Activated naive CD8-positive, alpha-beta T cell treated with anti-CD3 and anti-CD28 coated beads for 36 hours (primary cell): ENCODE results near the gene SLC9A8. TPM values are rescaled to one million over a fixed set of nuclear protein-coding genes. Genes with fewer than 3 reads are reported as not detected.
A peak's percentile ranks its signal among the peaks of the same experiment; 100 is the strongest.

Source experiments
- DNase-seq: peaks from one replicate; pipeline ENCODE4 v3.0.0; 2021
- H3K27ac Mint-ChIP-seq: one replicate; pipeline ENCODE4 v1.8.0; 2022; ENCODE audit warnings: mild to moderate bottlenecking, moderate library complexity, mixed read lengths
- H3K27me3 Mint-ChIP-seq: one replicate; pipeline ENCODE4 v1.8.0; 2022; ENCODE audit warnings: mild to moderate bottlenecking, mixed read lengths
- H3K36me3 Mint-ChIP-seq: one replicate; pipeline ENCODE4 v1.8.0; 2021; ENCODE audit warnings: mild to moderate bottlenecking, mixed read lengths
- H3K4me1 Mint-ChIP-seq: one replicate; pipeline ENCODE4 v1.8.0; 2021; ENCODE audit warnings: mixed read lengths
- H3K4me3 Mint-ChIP-seq: one replicate; pipeline ENCODE4 v1.8.0; 2022; ENCODE audit warnings: mild to moderate bottlenecking, moderate library complexity, mixed read lengths
- H3K9me3 Mint-ChIP-seq: one replicate; pipeline ENCODE4 v1.8.0; 2022; ENCODE audit warnings: mixed read lengths
- total RNA-seq, 2 experiments: library from RNA; stranded (reverse); gene quantifications; one replicate each; pipeline ENCODE4 v1.2.3, GENCODE V29; 2021

The SLC9A8 gene
- total RNA-seq, 2 experiments from 2014 or later: 9.9 to 10.9 TPM

- peaks cover 3% of the 10 kb centered on the region for H3K36me3 Mint-ChIP-seq
- no peaks in the 10 kb centered on the region for H3K27me3 Mint-ChIP-seq
- DNase-seq: no peak
- H3K4me3 Mint-ChIP-seq: no peak overlapping the region
- H3K4me1 Mint-ChIP-seq: peaks cover 3% of the 10 kb centered on the region
- H3K9me3 Mint-ChIP-seq: no peaks in the 10 kb centered on the region
- H3K27ac Mint-ChIP-seq: no peak overlapping the region
Observed at GRCh38 chr20:49865559-49865958, 52.9 kb downstream of the SLC9A8 start.

- Mint-ChIP-seq H3K36me3 (peaks cover 3% of the 10 kb centered on the region), H3K27ac (no peak overlapping the region), H3K27me3 (no peaks in the 10 kb centered on the region), H3K9me3 (no peaks in the 10 kb centered on the region), H3K4me1 (peaks cover 3% of the 10 kb centered on the region), H3K4me3 (no peak overlapping the region)
- DNase-seq: no peak
Observed at GRCh38 chr20:49866051-49866450, 53.4 kb downstream of the SLC9A8 start.

GRCh38 chr20:49867453-49868215, 55.0 kb downstream of the SLC9A8 start:
- Mint-ChIP-seq H3K36me3 (peaks cover 2% of the 10 kb centered on the region), H3K27ac (no peak overlapping the region), H3K4me1 (peaks cover 3% of the 10 kb centered on the region), H3K4me3 (no peak overlapping the region), H3K27me3 (no peaks in the 10 kb centered on the region), H3K9me3 (no peaks in the 10 kb centered on the region)
- no peak for DNase-seq

- Mint-ChIP-seq H3K27me3 (no peaks in the 10 kb centered on the region), H3K4me3 (no peak overlapping the region), H3K36me3 (peaks cover 2% of the 10 kb centered on the region), H3K27ac (no peak overlapping the region), H3K9me3 (no peaks in the 10 kb centered on the region), H3K4me1 (peaks cover 3% of the 10 kb centered on the region)
- no peak for DNase-seq
Observed at GRCh38 chr20:49868538-49868937, 55.9 kb downstream of the SLC9A8 start.

GRCh38 chr20:49868964-49869363, 56.3 kb downstream of the SLC9A8 start:
- H3K36me3 Mint-ChIP-seq: peaks cover 2% of the 10 kb centered on the region
- no peak overlapping the region for H3K4me3 Mint-ChIP-seq
- H3K27ac Mint-ChIP-seq: no peak overlapping the region
- H3K27me3 Mint-ChIP-seq: no peaks in the 10 kb centered on the region
- no peak for DNase-seq
- H3K4me1 Mint-ChIP-seq: peaks cover 3% of the 10 kb centered on the region
- no peaks in the 10 kb centered on the region for H3K9me3 Mint-ChIP-seq

GRCh38 chr20:49870261-49870660, 57.6 kb downstream of the SLC9A8 start:
- Mint-ChIP-seq H3K4me3 (no peak overlapping the region), H3K4me1 (peaks cover 3% of the 10 kb centered on the region), H3K9me3 (no peaks in the 10 kb centered on the region), H3K27ac (no peak overlapping the region), H3K27me3 (no peaks in the 10 kb centered on the region), H3K36me3 (peaks cover 5% of the 10 kb centered on the region)
- no peak for DNase-seq

- Mint-ChIP-seq H3K27ac (peak overlapping the region; percentile 51), H3K36me3 (peaks cover 5% of the 10 kb centered on the region), H3K4me1 (peaks cover 3% of the 10 kb centered on the region), H3K4me3 (no peak overlapping the region), H3K27me3 (no peaks in the 10 kb centered on the region), H3K9me3 (no peaks in the 10 kb centered on the region)
- DNase-seq: no peak
Observed at GRCh38 chr20:49871391-49871948, 58.8 kb downstream of the SLC9A8 start.

- no peak overlapping the region for H3K27ac Mint-ChIP-seq
- peaks cover 5% of the 10 kb centered on the region for H3K36me3 Mint-ChIP-seq
- H3K27me3 Mint-ChIP-seq: no peaks in the 10 kb centered on the region
- no peaks in the 10 kb centered on the region for H3K9me3 Mint-ChIP-seq
- no peak for DNase-seq
- peaks cover 3% of the 10 kb centered on the region for H3K4me1 Mint-ChIP-seq
- H3K4me3 Mint-ChIP-seq: no peak overlapping the region
Observed at GRCh38 chr20:49872056-49872455, 59.4 kb downstream of the SLC9A8 start.

GRCh38 chr20:49874696-49875095, 62.1 kb downstream of the SLC9A8 start:
- no peaks in the 10 kb centered on the region for H3K9me3 Mint-ChIP-seq
- peaks cover 4% of the 10 kb centered on the region for H3K36me3 Mint-ChIP-seq
- no peaks in the 10 kb centered on the region for H3K27me3 Mint-ChIP-seq
- no peaks in the 10 kb centered on the region for H3K4me1 Mint-ChIP-seq
- DNase-seq: no peak
- no peak overlapping the region for H3K27ac Mint-ChIP-seq
- no peak overlapping the region for H3K4me3 Mint-ChIP-seq

GRCh38 chr20:49877386-49877921, 64.8 kb downstream of the SLC9A8 start:
- DNase-seq: no peak
- H3K4me3 Mint-ChIP-seq: no peak overlapping the region
- H3K27ac Mint-ChIP-seq: no peak overlapping the region
- peaks cover 5% of the 10 kb centered on the region for H3K36me3 Mint-ChIP-seq
- H3K27me3 Mint-ChIP-seq: no peaks in the 10 kb centered on the region
- H3K4me1 Mint-ChIP-seq: peaks cover 2% of the 10 kb centered on the region
- H3K9me3 Mint-ChIP-seq: no peaks in the 10 kb centered on the region

- H3K27me3 Mint-ChIP-seq: no peaks in the 10 kb centered on the region
- peaks cover 2% of the 10 kb centered on the region for H3K4me1 Mint-ChIP-seq
- H3K27ac Mint-ChIP-seq: no peak overlapping the region
- H3K9me3 Mint-ChIP-seq: no peaks in the 10 kb centered on the region
- H3K4me3 Mint-ChIP-seq: no peak overlapping the region
- H3K36me3 Mint-ChIP-seq: peaks cover 9% of the 10 kb centered on the region
- no peak for DNase-seq
Observed at GRCh38 chr20:49878977-49879376, 66.3 kb downstream of the SLC9A8 start.

GRCh38 chr20:49880177-49880576, 67.5 kb downstream of the SLC9A8 start:
- Mint-ChIP-seq H3K27me3 (no peaks in the 10 kb centered on the region), H3K36me3 (peaks cover 5% of the 10 kb centered on the region), H3K4me1 (peaks cover 2% of the 10 kb centered on the region), H3K9me3 (no peaks in the 10 kb centered on the region), H3K4me3 (no peak overlapping the region), H3K27ac (no peak overlapping the region)
- DNase-seq: no peak

- no peak for DNase-seq
- peaks cover 6% of the 10 kb centered on the region for H3K36me3 Mint-ChIP-seq
- no peak overlapping the region for H3K4me3 Mint-ChIP-seq
- no peak overlapping the region for H3K27ac Mint-ChIP-seq
- H3K4me1 Mint-ChIP-seq: peaks cover 2% of the 10 kb centered on the region
- H3K27me3 Mint-ChIP-seq: no peaks in the 10 kb centered on the region
- H3K9me3 Mint-ChIP-seq: no peaks in the 10 kb centered on the region
Observed at GRCh38 chr20:49880724-49881445, 68.3 kb downstream of the SLC9A8 start.

- Mint-ChIP-seq H3K27me3 (no peaks in the 10 kb centered on the region), H3K27ac (no peak overlapping the region), H3K4me1 (peaks cover 5% of the 10 kb centered on the region), H3K36me3 (peaks cover 6% of the 10 kb centered on the region), H3K4me3 (no peak overlapping the region), H3K9me3 (no peaks in the 10 kb centered on the region)
- DNase-seq: no peak
Observed at GRCh38 chr20:49882171-49882970, 69.7 kb downstream of the SLC9A8 start.
